GM21825 (cell line): ENCODE measurements around the gene SHANK2.

Experiments used
- ATAC-seq: cut with Tn5 transposase; IDR thresholded peaks from one replicate; pipeline ENCODE4 v1.9.1; 2021; ENCODE audit warnings: mild to moderate bottlenecking, moderate library complexity; ENCODE audit not compliant: unreplicated experiment

Gene SHANK2

GRCh38 chr11:71269603-71270511, 17.5 kb upstream of the SHANK2 start:
- no peak for ATAC-seq

GRCh38 chr11:71268706-71269321, 16.4 kb upstream of the SHANK2 start:
- no peak for ATAC-seq

- no peak for ATAC-seq
Measured at GRCh38 chr11:71267807-71268421, 15.5 kb upstream of the SHANK2 start.

- ATAC-seq = no peak
Measured at GRCh38 chr11:71266114-71266833, 13.9 kb upstream of the SHANK2 start.

- ATAC-seq = no peak
Measured at GRCh38 chr11:71265559-71266092, 13.2 kb upstream of the SHANK2 start.

- ATAC-seq = no peak
Measured at GRCh38 chr11:71263386-71263785, 11.0 kb upstream of the SHANK2 start.

- ATAC-seq = no peak
Measured at GRCh38 chr11:71255800-71256479, 3.6 kb upstream of the SHANK2 start.

GRCh38 chr11:71255323-71255722, 2.9 kb upstream of the SHANK2 start:
- no peak for ATAC-seq

- no peak for ATAC-seq
Measured at GRCh38 chr11:71253794-71254193, 1.4 kb upstream of the SHANK2 start.

GRCh38 chr11:71252770-71253730, 673 bp upstream of the SHANK2 start:
- no peak for ATAC-seq

GRCh38 chr11:71251761-71252268, 562 bp downstream of the SHANK2 start:
- ATAC-seq = no peak

- ATAC-seq = no peak
Measured at GRCh38 chr11:71251151-71251721, 1.1 kb downstream of the SHANK2 start.

GRCh38 chr11:71250523-71251150, 1.7 kb downstream of the SHANK2 start:
- no peak for ATAC-seq

GRCh38 chr11:71249301-71249700, 3.1 kb downstream of the SHANK2 start:
- no peak for ATAC-seq

- no peak for ATAC-seq
Measured at GRCh38 chr11:71248656-71249055, 3.7 kb downstream of the SHANK2 start.

GRCh38 chr11:71248251-71248570, 4.2 kb downstream of the SHANK2 start:
- ATAC-seq = no peak

- no peak for ATAC-seq
Measured at GRCh38 chr11:71247551-71248250, 4.7 kb downstream of the SHANK2 start.

- ATAC-seq = no peak
Measured at GRCh38 chr11:71246559-71246958, 5.8 kb downstream of the SHANK2 start.
